Measurements from ENCODE around the gene CDIP1.

- no peak for TF ChIP-seq CTCF (IDR thresholded peaks at IDR 0.05)
- TF ChIP-seq POLR2A (IDR thresholded peaks at IDR 0.05) = no peak
These were observed 913 bp downstream of the CDIP1 start for GRCh38 chr16:4537376-4538343.
